Measurements from ENCODE around the gene BAG5. TPM values are rescaled to one million over a fixed set of nuclear protein-coding genes. Genes with fewer than 3 reads are reported as not detected.

BAG5 gene
- total RNA-seq, 1 experiment from 2014 or later: 76.5 TPM

GRCh38 chr14:103535891-103536565 is 26.4 kb downstream of the BAG5 start:
- Histone ChIP-seq H2AFZ (no peak overlapping the region), H3K4me2 (no peak overlapping the region), H3K9me3 (ENCODE audit: insufficient read depth, low read depth) (no peaks in the 10 kb centered on the region), H3K4me1 (replicated peaks; ENCODE audit: insufficient read depth) (peaks cover 30% of the 10 kb centered on the region), H3K4me3 (no peak overlapping the region), H3K9me2 (ENCODE audit: insufficient read depth) (no peaks in the 10 kb centered on the region), H3F3A (ENCODE audit: insufficient read depth, low read depth) (peaks cover 42% of the 10 kb centered on the region), H3K36me3 (ENCODE audit: low read depth) (peaks cover 7% of the 10 kb centered on the region; the same call in 1 of the 2 replicates), H3K27ac (no peak overlapping the region), H3K27me3 (ENCODE audit: insufficient read depth, low read depth) (no peaks in the 10 kb centered on the region), H3K79me2 (ENCODE audit: low read depth) (peaks cover 12% of the 10 kb centered on the region), H4K20me1 (ENCODE audit: insufficient read depth) (peaks cover 55% of the 10 kb centered on the region)
- ChIA-PET POLR2A (ENCODE audit: unreplicated experiment) (no interaction called here), CTCF (interaction anchor here (0.6 kb wide), 1 partner anchor 64 kb away, joined by 3 read pairs; no protein-coding TSS in a partner anchor)
- TF ChIP-seq CTCF (conservative IDR thresholded peaks at IDR 0.05) (no peak), EZH2 (IDR thresholded peaks at IDR 0.05; ENCODE audit: low read depth) (no peak)
- no peak for DNase-seq
- intact Hi-C loops (cut with micrococcal nuclease; ENCODE audit: unreplicated experiment): no loop called here
- no TSS peak for BruUV-seq (replicated peaks)

GRCh38 chr14:103535081-103535890 is 27.2 kb downstream of the BAG5 start:
- Histone ChIP-seq H3K27me3 (ENCODE audit: insufficient read depth, low read depth) (no peaks in the 10 kb centered on the region), H3K36me3 (ENCODE audit: low read depth) (peaks cover 15% of the 10 kb centered on the region; the same call in 1 of the 2 replicates), H3F3A (ENCODE audit: insufficient read depth, low read depth) (peaks cover 37% of the 10 kb centered on the region), H3K9me2 (ENCODE audit: insufficient read depth) (no peaks in the 10 kb centered on the region), H3K79me2 (ENCODE audit: low read depth) (peaks cover 20% of the 10 kb centered on the region), H3K4me3 (no peak overlapping the region), H2AFZ (no peak overlapping the region), H4K20me1 (ENCODE audit: insufficient read depth) (peaks cover 63% of the 10 kb centered on the region), H3K4me1 (replicated peaks; ENCODE audit: insufficient read depth) (peaks cover 30% of the 10 kb centered on the region), H3K27ac (no peak overlapping the region), H3K9me3 (ENCODE audit: insufficient read depth, low read depth) (no peaks in the 10 kb centered on the region), H3K4me2 (no peak overlapping the region)
- no TSS peak for BruUV-seq (replicated peaks)
- ChIA-PET CTCF (no interaction called here), POLR2A (ENCODE audit: unreplicated experiment) (no interaction called here)
- intact Hi-C loops (cut with micrococcal nuclease; ENCODE audit: unreplicated experiment): no loop called here
- TF ChIP-seq EZH2 (IDR thresholded peaks at IDR 0.05; ENCODE audit: low read depth) (no peak), CTCF (conservative IDR thresholded peaks at IDR 0.05) (no peak)
- DNase-seq: no peak

GRCh38 chr14:103534576-103535061 is 27.8 kb downstream of the BAG5 start:
- no peak overlapping the region for H3K4me3 ChIP-seq
- no TSS peak for BruUV-seq (replicated peaks)
- POLR2A ChIA-PET (ENCODE audit: unreplicated experiment): interaction anchor here (0.6 kb wide), 1 partner anchor 743 kb away, joined by 3 read pairs; no protein-coding TSS in a partner anchor
- H3K27ac ChIP-seq: no peak overlapping the region
- no peaks in the 10 kb centered on the region for H3K27me3 ChIP-seq (ENCODE audit: insufficient read depth, low read depth)
- H2AFZ ChIP-seq: no peak overlapping the region
- DNase-seq: no peak
- peaks cover 18% of the 10 kb centered on the region; the same call in 1 of the 2 replicates for H3K36me3 ChIP-seq (ENCODE audit: low read depth)
- TF ChIP-seq EZH2 (IDR thresholded peaks at IDR 0.05; ENCODE audit: low read depth) (no peak), CTCF (conservative IDR thresholded peaks at IDR 0.05) (no peak)
- peaks cover 67% of the 10 kb centered on the region for H4K20me1 ChIP-seq (ENCODE audit: insufficient read depth)
- peaks cover 26% of the 10 kb centered on the region for H3K79me2 ChIP-seq (ENCODE audit: low read depth)
- H3K9me3 ChIP-seq (ENCODE audit: insufficient read depth, low read depth): no peaks in the 10 kb centered on the region
- peaks cover 30% of the 10 kb centered on the region for H3K4me1 ChIP-seq (replicated peaks; ENCODE audit: insufficient read depth)
- intact Hi-C loops (cut with micrococcal nuclease; ENCODE audit: unreplicated experiment): no loop called here
- CTCF ChIA-PET: no interaction called here
- H3F3A ChIP-seq (ENCODE audit: insufficient read depth, low read depth): peaks cover 37% of the 10 kb centered on the region
- H3K9me2 ChIP-seq (ENCODE audit: insufficient read depth): no peaks in the 10 kb centered on the region
- H3K4me2 ChIP-seq: no peak overlapping the region
